Fibroblast of peridontal ligament (primary cell): ENCODE measurements around the gene SLC24A3.

Experiments
- DNase-seq: peaks from one replicate; pipeline ENCODE4 v3.0.0-alpha.2; 2010; ENCODE audit errors: extremely low read depth

SLC24A3 gene

DNA sequence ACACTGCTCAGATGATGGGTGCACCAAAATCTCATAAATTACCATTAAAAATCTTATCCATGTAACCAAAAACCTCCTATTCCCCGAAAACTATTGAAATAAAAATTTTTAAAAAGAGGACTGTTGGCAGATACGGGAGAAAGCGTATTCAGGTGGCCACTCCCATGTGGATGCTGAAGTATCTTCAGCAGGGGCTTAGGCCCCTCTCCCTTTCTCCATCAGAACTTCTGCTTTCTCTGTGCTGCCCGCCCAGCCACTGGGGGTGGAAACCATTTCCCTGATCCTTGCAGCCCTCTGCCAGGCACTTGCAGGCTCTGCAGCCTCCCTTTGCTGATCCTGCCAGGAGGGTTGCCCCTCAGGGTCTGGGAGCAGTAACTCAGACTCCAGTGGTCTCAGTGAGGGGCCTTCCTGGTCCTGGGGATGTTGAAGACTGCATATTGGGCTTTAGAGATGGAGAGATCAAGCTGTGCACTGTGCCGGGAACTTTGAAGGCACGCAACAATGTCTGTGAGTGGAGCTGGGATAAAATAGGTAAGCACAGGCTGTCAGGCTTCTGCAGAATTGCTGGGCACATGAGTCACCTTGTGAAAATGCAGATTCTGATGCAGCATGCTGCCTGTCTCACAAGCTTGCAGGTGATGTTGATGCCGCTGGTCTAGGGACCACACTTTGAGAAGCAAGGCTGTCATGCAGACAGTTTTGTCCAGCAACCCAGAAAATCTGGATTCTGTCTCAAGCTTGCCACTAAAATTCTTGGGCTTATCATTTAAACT is 59.6 kb downstream of the SLC24A3 start:
- no peak for DNase-seq

DNA sequence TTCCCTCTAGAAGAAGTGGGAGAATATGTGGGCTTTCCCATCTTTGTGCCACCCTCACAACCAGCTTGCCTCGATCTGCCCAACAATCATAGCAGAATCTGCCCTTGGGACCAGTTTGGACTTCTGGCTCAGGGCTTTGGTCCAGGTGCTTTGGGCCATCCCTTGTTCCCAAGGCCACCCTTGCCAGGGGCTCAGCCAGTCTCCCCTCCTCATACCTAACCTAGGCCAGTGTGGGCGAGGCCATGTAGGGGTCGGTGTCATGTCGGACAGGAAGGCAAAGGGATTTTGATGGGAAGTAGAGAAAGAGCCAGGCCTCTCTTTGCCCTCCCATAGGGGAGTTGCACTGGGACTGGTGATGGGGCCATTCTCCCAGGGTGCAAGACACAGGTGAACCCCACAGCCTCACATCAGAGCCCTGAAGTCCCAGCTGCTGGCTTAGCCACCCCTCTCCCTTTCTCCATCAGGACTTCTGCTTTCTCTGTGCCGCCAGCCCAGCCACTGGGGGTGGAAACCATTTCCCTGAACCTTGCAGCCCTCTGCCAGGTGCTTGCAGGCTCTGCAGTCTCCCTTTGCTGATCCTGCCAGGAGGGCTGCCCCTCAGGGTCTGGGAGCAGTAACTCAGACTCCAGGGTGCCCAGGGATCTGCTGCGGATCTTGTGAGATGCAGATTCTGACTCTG is 60.7 kb downstream of the SLC24A3 start:
- no peak for DNase-seq

DNA sequence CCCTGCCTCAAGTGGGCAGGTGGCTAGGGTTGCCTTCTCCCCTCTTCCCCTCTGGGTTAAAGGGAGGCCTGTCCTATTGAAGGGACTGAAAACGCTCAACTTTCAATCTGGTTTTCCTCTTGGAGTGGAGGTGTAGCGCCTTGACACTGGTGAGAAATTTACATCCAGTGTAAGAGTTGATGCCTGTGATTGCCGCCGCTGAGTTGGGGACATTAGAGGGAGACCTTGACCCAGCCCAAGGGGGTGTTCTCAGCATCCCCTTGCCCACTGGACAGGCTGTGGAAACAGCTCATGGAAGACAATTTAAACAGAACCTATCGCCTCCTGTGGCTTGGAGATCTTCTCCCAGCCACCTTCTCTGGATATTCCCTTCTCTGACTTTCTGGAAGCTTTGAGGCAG is 61.6 kb downstream of the SLC24A3 start:
- DNase-seq, result no peak

DNA sequence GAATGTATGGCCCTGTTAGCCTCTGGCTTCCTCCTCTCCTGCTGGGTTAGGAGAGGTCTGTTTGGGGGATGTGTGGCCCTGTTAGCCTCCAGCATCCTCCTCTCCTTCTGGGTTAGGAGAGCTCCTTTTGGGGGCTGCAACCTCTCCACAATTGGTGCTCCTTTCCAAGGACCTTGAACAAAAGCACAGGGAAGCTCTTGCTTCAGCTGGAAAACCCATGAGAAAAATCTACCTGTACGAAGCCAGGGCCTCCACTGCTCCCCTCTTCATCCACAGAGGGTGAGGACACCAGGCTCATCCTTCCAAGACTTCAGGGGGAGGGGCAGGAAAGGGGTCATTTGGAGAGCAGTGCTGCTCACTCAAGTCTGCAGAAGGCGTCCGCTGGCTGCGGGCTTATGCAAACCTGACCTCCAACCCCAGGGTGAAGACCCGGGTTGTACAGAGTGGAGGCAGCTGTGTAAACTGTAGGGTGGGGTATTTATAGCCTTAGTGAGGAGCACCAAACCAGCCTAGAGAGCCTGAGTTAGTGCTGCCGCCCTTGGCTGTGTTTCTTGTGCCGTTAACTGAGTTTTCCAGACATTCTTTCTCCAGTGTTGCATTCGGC is 62.1 kb downstream of the SLC24A3 start:
- no peak for DNase-seq

DNA sequence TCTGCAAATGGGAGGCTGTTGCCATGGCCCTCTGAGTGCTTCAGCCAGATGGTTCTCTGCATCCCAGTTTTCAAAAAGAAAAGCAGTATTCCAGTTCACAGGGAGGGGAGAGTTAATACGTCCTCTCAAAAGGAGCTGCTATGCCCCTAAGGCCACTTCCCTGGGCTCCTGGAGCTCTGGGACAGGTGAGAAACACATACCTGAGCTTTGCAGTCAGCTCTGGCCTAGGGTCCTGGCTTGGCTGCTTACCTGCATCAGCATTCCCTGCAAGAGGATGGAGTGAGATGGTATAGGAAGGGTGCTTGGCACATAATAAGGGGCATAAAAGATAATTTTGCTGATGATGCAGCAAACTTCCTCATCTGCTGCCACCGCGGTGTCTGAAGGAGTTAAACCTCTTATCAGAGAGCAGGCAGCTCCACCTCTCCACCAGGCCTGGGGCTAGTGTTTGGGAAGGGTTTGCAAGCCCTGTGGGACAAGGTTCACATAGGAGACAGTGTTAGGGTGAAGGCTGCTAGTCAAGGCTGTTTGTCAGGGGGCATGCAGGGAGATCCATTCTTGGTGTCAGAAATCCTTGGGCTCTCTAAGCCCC is 62.7 kb downstream of the SLC24A3 start:
- DNase-seq, result no peak

DNA sequence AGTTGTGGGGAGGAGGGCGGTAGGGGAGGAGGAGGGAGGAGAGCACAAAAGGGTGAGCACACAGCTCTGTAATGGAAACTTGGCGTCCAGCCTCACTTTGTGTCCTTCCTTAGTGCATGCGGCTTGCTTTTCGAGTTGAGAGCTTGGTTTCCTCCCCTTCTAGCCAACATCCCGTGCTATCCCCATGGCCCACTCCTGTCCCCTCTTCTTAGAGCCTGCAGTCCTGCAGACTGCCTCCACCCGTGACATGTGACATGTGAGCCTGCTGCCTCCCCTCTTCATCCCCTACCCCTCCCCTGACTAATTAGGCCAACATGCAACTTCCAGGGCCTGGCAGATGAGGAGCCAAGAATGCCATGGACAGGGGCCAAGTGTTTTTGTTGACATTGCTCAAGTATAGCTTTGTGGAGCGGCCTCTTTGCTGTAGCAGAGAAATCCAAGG is 63.2 kb downstream of the SLC24A3 start:
- peak; percentile 67 for DNase-seq

DNA sequence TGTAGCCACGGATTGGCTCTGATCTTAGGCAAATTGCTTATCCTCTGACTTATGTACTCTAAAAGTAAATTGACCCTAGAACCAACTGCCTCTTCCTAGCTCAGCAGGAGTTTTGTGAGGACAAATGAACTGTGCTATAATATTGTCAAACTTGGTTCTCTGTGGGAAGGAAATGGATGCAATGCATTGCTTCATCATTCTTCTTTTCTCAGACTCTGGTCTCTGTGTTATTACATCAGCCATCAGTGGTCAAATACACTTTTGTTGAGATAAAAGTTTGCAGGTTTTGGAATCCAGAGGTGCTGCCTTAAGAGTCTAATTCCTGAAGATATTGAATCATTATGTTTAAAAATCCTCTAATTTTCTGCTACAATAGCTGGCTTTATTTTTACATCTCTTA is 64.9 kb downstream of the SLC24A3 start:
- DNase-seq, result peak; percentile 31

DNA sequence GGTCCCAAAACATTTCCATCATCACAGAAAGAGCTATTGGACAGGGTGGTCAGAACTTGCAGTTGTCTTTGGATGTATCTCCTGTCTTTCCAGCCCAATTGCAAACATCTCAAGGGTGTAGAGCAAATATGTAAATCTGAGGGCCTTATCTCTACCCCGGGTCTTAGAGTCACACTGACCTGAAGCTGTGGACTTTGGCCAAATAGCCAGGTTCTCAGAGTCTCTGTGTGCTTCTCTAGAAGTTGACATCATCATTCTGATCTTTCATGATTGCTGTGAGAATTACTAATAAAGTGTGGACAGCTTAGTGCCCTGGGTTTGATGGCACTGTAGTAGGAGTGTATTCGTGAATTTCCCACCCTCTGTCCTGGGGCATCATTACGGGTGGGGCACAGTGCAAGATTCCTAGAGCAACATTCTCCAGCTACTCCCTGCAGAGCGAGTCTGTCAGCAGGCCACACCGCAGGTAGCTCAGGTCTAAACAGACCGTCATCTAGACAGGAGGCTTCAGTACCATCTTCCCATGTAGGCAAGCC is 71.1 kb downstream of the SLC24A3 start:
- DNase-seq, result no peak

DNA sequence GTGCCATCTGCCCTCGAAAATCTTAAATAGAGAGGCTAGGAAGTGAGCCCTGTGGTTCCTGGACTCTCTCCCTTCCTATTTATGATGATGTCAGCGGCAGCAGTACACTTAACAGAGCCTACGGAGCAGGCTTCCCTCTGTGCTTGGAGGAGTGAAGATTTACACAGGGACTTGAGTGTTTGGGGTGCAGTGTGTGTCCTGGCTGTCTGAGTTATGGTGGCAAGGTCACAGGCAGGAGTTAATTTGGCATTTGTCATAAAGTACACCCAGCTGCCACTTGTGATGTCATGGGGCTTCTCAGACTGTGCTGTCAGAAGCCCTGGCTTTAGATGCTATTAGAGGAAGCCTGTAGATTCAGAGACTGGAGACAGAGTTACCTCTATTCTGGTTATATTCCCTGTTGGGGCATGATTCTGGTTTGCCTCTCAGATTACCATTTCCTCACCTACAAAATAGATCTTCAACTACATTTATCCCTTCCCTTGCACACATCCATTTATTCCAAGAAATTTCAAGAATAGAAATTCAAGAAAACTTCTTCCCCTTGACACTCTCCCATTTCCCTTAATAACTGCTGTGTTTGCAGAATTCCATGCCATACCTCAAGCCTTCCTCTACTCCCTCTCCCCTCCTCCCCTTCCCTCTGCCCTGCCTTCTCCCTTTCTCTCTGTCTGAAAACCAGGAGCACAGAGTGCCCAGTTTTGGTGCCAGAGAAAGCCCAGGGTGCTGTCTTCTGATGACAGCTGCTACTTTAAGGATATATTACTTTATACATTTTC is 72.1 kb downstream of the SLC24A3 start:
- no peak for DNase-seq

DNA sequence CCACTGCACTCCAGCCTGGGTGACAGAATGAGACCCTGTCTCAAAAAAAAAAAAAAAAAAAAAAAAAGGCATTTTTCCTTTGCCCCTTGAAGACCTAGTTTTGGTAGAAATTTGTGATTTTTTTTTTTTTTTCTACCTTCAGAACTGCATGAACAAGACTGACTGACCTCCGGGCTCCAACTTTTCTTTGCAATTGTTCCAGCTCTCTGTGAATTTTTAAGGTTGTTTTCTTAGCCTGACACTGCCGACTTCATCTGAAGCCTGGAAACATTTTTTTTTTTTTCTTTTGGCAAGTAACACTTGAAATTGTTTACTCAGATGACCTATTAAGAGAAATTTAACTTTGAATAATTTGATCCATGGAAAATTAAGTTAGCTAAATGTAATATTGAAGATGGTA is 73.0 kb downstream of the SLC24A3 start:
- DNase-seq, result no peak

DNA sequence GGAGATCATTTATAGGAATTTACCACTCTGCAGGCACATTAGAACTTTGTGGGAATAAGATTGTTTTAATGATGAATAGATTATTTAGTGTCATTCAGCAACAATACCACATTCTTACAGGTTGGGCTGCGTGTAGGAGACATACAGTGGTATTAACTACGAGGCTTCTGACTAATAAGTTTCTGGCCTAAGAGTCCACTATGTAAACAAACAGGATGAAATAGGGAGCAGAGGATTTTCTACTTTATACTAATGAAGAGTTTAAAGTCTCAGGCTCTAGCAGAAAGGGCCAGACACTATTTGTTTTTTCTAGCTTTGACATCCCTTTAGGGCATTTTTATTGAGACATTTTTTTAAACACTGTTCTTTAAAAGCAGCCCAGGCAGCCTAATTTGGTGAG is 75.6 kb downstream of the SLC24A3 start:
- no peak for DNase-seq

DNA sequence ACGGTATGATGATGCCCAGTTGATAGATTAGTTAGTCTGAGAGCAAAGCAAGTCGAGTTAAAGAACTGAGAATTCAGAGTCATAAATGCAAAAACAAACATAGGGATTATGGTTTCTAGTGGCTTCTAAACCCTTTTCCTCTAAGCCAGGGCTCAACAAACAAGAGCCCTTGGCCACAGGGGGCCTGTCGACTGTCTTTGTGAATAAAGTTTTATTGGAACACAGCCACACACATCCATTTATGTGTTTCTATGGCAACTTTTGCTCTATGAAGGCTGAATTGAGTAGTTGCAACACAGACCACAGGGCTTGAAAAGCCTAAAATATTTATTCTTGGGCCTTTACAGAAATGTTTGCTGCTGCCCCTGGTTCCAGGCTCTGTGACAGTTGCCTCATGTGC is 76.2 kb downstream of the SLC24A3 start:
- no peak for DNase-seq

DNA sequence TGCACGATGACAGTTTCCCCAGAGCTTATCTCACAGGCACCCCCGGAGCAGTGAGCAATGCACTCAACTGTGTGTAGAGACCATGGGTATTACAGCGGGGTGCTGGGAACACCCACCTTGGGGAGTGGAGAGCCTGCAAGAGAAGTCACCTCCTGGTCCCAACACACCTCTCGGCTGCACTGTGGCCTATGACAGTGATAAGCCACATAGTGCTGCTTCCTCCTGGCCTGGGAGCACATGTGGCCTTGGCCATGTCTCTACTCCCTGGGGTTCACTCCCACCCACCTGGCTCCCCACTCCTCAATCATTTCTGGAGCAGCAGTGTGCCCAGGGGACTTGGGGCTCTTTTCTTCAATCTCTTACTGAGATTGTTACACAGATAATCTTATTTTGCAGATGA is 77.0 kb downstream of the SLC24A3 start:
- DNase-seq, result no peak

DNA sequence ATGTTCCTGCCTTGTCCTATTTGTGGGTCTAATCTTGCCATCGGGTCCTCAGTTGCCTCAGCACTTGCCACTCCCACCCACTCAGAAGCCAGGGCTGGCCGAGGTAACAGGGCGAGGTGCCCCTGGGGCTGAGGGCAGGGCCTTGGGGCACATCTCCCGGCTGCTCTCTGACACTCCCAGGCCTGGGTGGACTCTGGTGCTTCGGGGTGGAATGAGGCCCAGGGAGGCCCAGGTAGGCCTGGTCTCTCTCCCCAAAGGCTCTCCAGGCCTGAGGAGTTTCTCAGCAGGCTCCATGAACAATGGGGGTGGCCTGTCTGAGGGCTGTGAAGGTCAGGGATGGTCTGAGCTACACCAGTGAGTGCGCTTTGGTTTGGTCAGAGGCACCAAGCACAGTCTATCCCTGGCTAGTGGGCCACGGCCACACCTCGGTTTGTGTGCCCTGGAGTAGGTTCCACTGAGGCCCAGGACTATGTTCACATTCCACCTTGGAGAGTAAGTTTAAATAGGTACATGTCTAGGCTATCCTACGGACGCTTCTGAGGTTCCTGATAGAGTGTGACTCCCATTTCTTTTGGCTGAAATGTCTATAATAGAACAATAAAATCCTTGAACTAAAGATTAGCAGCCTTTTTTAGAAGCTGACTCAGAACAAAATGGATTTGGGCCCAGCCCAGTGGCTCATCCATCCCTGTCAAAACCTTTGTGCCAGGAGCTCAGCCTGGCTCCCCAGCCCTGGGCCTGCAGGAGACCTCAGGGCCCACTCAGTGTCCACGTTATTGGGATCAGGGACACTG is 78.8 kb downstream of the SLC24A3 start:
- no peak for DNase-seq

DNA sequence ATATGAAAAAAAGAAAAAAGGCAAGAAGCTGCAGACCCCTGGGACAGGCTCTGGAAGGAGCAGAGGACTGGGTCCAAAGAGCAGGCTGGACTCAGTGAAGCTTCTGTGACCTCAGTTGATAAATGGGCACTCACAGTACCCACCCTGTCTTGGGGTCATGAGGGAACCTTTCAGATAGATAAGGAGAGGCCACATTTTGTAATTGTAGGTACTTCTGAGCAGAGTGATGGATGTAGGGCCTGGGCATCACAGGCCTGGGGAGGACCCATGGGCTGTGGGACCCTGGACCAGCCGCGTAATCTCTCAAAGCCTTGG is 79.3 kb downstream of the SLC24A3 start:
- DNase-seq, result no peak

DNA sequence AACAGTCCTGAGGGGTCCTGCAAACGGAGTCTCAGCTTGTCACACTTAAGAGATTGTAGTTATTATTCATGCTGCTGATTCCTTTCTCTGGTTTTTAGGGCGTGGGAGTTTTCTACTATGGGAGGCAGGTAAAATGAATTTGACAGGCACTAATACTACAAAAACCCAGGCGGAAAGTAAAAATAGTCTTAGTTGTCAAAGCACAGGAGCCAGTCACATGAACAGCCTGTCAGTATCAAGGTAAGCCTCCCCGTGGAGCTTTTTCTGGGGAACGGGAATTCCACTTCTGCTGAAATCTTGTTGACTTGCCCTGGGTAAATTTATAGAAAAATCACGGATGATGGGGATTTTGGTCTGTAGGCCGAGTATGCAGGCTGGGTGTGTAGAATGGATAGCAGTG is 79.8 kb downstream of the SLC24A3 start:
- no peak for DNase-seq

DNA sequence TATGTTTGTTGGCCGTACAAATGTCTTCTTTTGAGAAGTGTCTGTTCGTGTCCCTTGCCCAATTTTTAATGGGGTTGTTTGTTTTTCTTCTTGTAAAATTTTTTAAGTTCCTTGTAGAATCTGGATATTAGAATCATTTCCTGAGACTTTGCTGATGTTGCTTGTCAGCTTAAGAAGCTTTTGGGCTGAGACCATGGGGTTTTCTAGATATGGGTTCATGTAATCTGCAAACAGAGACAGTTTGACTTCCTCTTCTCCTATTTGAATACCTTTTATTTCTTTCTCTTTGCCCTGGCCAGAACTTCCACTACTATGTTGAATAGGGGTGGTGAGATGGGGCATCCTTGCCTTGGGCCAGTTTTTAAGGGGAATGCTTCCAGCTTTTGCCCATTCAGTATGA is 82.6 kb downstream of the SLC24A3 start:
- no peak for DNase-seq

DNA sequence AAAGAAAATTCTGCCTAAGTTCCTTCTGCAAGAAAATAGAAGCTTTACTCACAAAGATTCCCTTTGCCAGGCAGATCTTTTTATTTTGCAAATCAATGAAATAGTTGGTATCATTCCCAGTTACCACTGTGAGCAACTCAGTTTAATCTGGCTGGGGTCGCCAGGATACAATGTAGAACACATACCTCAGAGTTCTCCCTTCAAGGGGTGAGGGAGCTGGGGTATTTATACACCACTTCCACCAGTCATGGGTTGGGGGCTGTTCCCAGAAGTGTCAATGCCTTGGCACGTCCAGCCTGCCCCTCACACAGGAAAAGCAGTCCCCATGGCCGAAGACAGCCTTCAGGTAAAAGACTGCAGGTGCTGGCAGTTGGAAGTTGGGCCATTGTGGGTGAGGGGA is 86.2 kb downstream of the SLC24A3 start:
- no peak for DNase-seq

DNA sequence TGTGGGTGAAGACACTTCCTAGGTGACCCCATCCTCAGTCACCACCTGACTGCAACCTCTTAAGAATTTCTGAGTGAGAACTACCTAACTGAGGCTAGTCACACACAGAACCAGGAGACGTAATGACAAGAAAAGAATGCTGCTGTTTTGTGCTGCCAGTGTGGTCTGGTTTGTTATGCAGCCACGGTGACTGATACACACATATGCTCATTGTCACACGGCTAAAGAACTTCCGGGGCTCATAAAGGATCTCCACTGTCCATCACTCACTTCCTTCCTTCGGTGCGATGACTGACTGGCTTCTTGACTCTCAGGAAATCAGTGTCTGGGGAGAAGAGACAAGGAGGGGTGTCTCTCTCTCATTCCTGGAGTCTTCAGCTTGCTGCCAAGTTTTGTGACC is 88.0 kb downstream of the SLC24A3 start:
- no peak for DNase-seq

DNA sequence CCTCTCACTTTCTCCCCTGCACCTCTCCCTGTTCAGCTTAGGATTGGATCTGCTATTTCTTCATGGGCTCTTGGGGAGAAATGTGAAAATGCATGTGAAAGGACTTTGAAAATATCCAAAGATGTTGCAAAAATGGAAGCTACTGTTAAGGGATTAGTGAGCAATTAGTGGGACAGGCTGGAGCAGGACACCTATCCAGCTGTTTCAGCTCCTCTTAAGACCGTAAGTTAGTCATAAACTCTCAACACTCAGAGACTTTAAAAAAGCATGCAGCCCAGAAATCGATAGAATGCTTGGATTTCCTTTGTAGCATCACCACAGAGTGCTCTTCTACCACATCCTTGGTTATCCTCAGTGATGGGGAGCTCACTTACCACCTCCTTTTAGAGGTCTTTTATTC is 88.7 kb downstream of the SLC24A3 start:
- no peak for DNase-seq

DNA sequence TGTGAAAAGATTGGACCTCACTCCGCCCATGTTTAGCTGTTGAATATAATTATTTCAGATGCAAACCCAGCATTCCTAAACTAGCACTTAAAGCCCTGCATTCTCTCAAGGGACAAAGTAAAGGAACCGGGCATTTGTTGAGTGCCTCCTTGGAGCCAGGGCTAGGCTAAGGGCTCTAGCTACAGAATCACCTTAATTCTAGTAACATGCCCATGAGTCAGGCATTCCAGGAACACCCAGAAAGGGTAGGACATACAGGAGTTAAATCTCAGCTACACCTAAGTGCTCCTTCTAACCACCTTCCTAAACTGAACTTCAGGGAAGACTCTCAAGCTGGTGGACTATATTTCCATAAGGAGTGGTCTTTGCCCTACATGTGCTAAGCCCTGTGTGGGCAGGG is 89.4 kb downstream of the SLC24A3 start:
- no peak for DNase-seq
